Activated B cell treated with CpG ODN at 0.5 μM for 24 hours (primary cell): ENCODE measurements around the gene NCAM2. TPM values are rescaled to one million over a fixed set of nuclear protein-coding genes. Genes with fewer than 3 reads are reported as not detected.
"Not testable (repeated sequence)": the region's sequence is repeated elsewhere in the genome, so short reads cannot be mapped to it uniquely, and the experiment has no call there.

Experiments
- ATAC-seq: fragments of 200-7000 bp; cut with Tn5 transposase; one replicate; pipeline ENCODE4 v1.10.0; 2021; ENCODE audit warnings: low read depth, mild to moderate bottlenecking, moderate library complexity
- CTCF ChIA-PET: fragments of 350-600 bp; sonication (Branson Sonifier 250); formaldehyde crosslinking; loops from one replicate; lab custom pipeline; 2021; ENCODE audit warnings: antibody characterized with exemption; lab: Charles Lee
- POLR2A ChIA-PET: fragments of 350-600 bp; sonication (Branson Sonifier 250); formaldehyde crosslinking; loops from one replicate; lab custom pipeline; 2021; ENCODE audit warnings: antibody characterized with exemption; lab: Charles Lee
- DNase-seq: peaks from one replicate; pipeline ENCODE4 v3.0.0; 2022
- H3K27ac Mint-ChIP-seq: one replicate; pipeline ENCODE4 v1.8.0; 2020; ENCODE audit warnings: mixed read lengths
- H3K27me3 Mint-ChIP-seq: one replicate; pipeline ENCODE4 v1.8.0; 2021; ENCODE audit warnings: mixed read lengths
- H3K36me3 Mint-ChIP-seq: one replicate; pipeline ENCODE4 v1.8.0; 2021; ENCODE audit warnings: low read depth, mixed read lengths
- H3K4me1 Mint-ChIP-seq: one replicate; pipeline ENCODE4 v1.8.0; 2021; ENCODE audit warnings: mixed read lengths
- H3K4me3 Mint-ChIP-seq: one replicate; pipeline ENCODE4 v1.8.0; 2020; ENCODE audit warnings: mild to moderate bottlenecking, mixed read lengths
- H3K9me3 Mint-ChIP-seq: one replicate; pipeline ENCODE4 v1.8.0; 2020; ENCODE audit warnings: mixed read lengths
- intact Hi-C: fragments of 100-400 bp; cut with micrococcal nuclease; formaldehyde crosslinking; loops from one replicate; pipeline ENCODE4 v1.15.1; 2024
- total RNA-seq: library from RNA; stranded (reverse); gene quantifications from 2 replicates; pipeline ENCODE4 v1.2.3, GENCODE V29; 2022
- TF ChIP-seq, protein P1 (sequence below): fragments of 200-600 bp; IDR thresholded peaks from one replicate; pipeline ENCODE4 v1.8.0; 2022; ENCODE audit warnings: antibody characterized with exemption, mild to moderate bottlenecking

The NCAM2 gene
- total RNA-seq, 1 donor from 2014 or later, result not detected

DNA sequence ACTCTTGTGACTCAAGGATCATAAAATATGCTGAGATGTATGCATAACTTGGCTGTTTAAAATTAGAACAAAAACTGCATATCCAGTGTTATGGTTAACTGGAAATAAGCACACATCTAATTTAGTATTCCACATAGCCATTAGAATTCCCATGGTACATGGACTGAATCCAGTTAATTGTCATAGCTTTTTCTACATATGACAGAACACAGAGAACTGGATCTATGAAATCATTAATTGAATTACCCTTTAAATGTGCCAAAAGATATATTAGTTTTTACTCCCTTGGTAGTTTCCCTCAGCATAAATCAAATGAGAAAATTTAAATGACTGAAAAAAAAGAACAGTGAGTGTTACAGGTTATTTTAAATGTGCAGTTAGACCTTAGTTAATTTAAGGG, 395.9 kb downstream of the NCAM2 start:
- Mint-ChIP-seq H3K27ac (no peak overlapping the region), H3K4me3 (no peak overlapping the region), H3K36me3 (no peaks in the 10 kb centered on the region), H3K4me1 (no peaks in the 10 kb centered on the region), H3K9me3 (peaks cover 18% of the 10 kb centered on the region), H3K27me3 (no peaks in the 10 kb centered on the region)
- DNase-seq (no peak), ATAC-seq (no peak)
- intact Hi-C loops, result no loop called here
- ChIA-PET POLR2A (no interaction called here), CTCF (no interaction called here)
- TF ChIP-seq, protein P1, sequence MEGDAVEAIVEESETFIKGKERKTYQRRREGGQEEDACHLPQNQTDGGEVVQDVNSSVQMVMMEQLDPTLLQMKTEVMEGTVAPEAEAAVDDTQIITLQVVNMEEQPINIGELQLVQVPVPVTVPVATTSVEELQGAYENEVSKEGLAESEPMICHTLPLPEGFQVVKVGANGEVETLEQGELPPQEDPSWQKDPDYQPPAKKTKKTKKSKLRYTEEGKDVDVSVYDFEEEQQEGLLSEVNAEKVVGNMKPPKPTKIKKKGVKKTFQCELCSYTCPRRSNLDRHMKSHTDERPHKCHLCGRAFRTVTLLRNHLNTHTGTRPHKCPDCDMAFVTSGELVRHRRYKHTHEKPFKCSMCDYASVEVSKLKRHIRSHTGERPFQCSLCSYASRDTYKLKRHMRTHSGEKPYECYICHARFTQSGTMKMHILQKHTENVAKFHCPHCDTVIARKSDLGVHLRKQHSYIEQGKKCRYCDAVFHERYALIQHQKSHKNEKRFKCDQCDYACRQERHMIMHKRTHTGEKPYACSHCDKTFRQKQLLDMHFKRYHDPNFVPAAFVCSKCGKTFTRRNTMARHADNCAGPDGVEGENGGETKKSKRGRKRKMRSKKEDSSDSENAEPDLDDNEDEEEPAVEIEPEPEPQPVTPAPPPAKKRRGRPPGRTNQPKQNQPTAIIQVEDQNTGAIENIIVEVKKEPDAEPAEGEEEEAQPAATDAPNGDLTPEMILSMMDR, result no peak

DNA sequence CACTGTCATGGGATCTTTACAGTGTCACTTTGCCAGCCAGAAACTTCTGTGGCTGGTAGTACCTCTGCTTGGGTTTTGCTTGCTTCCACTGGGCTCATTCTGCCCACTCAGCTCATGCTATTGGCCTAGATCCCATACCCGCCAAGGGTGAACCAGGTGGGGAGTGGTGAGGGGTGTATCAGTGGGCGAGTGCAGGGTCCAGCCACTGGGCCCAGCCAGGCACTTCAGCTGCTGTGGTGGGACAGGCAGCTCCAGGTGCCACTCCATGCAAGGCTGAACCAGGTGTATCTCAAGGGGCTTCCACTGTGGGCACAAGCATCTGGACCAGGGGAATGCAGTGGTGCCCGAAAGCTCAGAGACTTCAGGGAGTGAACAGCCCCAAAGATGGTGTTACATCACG, 398.2 kb downstream of the NCAM2 start:
- no peaks in the 10 kb centered on the region for H3K4me1 Mint-ChIP-seq
- POLR2A ChIA-PET, result no interaction called here
- CTCF ChIA-PET, result no interaction called here
- DNase-seq (no peak), ATAC-seq (no peak)
- no peaks in the 10 kb centered on the region for H3K36me3 Mint-ChIP-seq
- TF ChIP-seq, protein P1, result no peak
- peaks cover 16% of the 10 kb centered on the region for H3K9me3 Mint-ChIP-seq
- intact Hi-C loops, result no loop called here
- H3K27me3 Mint-ChIP-seq, result no peaks in the 10 kb centered on the region
- H3K4me3 Mint-ChIP-seq, result no peak overlapping the region
- no peak overlapping the region for H3K27ac Mint-ChIP-seq

DNA sequence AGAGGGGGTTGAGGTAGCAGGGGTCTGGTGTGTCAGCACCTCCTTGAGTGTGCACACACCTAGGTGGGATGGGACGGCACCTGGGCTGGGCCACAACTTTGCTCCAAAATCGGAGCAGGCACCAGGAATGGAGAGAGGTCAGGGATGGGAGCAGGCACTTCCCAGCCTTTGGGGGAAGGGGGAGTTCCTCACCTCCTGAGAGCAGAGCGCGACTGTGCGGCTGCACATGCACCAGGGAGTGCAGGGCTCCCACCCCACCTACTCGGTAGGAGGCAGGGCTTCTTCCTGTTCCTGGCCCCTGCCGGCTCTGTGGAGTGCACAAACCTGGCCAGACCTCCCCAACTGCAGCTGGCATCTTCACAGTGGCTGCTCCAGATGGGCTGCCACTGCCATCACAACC, 399.3 kb downstream of the NCAM2 start:
- no peaks in the 10 kb centered on the region for H3K27me3 Mint-ChIP-seq
- intact Hi-C loops, result no loop called here
- no peak for ATAC-seq
- DNase-seq, result no peak
- no peak overlapping the region for H3K27ac Mint-ChIP-seq
- H3K9me3 Mint-ChIP-seq, result peaks cover 17% of the 10 kb centered on the region
- H3K4me3 Mint-ChIP-seq, result no peak overlapping the region
- TF ChIP-seq, protein P1, result no peak
- POLR2A ChIA-PET, result no interaction called here
- CTCF ChIA-PET, result no interaction called here
- H3K36me3 Mint-ChIP-seq, result no peaks in the 10 kb centered on the region
- no peaks in the 10 kb centered on the region for H3K4me1 Mint-ChIP-seq

DNA sequence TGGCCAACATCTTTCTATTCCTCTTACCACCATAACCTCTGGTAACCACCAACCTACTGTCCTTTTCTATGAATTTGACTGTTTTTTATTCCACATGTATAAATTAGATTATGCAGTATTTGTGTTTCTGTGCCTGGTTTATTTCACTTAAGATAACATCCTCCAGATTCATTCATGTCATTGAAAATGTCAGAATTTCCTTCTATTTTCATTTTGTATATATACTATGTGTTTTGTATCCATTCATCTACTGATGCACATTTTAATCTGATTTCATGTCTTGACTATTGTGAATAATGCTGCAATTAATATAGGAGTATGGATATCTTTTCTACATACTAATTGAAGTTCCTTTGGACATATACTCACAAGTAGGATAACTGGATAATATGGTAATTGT, 403.2 kb downstream of the NCAM2 start:
- Mint-ChIP-seq H3K27me3 (no peaks in the 10 kb centered on the region), H3K36me3 (no peaks in the 10 kb centered on the region), H3K4me1 (no peaks in the 10 kb centered on the region), H3K9me3 (peaks cover 14% of the 10 kb centered on the region), H3K27ac (no peak overlapping the region), H3K4me3 (no peak overlapping the region)
- ATAC-seq, result no peak
- no peak for DNase-seq
- POLR2A ChIA-PET, result no interaction called here
- CTCF ChIA-PET, result no interaction called here
- intact Hi-C loops, result no loop called here
- TF ChIP-seq, protein P1, result no peak

DNA sequence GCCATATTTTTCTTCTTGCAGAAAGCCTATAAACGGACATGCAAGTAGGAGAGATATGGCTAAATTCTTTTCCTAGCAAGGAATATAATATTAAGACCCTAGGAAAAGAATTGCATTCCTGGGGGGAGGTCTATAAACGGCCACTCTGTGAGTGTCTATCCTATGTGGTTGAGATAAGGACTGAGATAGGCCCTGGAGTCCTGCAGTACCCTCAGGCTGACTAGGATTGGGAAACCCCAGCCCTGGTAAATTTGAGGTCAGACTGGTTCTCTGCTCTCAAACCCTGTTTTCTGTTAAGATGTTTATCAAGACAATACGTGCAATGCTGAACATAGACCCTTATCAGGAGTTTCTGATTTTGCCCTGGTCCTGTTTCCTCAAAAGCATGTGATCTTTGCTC, 404.0 kb downstream of the NCAM2 start:
- H3K4me1 Mint-ChIP-seq, H3K36me3 Mint-ChIP-seq: not testable (repeated sequence)

DNA sequence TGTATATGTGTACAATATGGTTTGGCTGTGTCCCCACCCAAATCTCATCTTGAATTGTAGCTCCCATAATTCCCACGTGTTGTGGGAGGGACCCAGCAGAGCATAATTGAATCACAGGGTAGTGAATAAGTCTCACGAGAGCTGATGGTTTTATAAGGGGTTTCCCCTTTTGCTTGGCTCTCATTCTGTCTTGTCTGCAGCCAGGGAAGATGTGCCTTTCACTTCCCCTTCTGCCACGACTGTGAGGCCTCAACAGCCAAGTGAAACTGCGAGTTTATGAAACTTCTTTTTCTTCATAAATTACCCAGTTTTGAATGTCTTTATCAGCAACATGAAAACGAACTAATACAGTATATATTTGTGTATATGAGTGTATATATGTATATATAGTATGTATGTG, 406.1 kb downstream of the NCAM2 start:
- H3K27me3 Mint-ChIP-seq, H3K27ac Mint-ChIP-seq, POLR2A ChIA-PET, DNase-seq, intact Hi-C loops, H3K36me3 Mint-ChIP-seq, ATAC-seq, H3K4me1 Mint-ChIP-seq, CTCF ChIA-PET, H3K4me3 Mint-ChIP-seq: not testable (repeated sequence)
- peaks cover 11% of the 10 kb centered on the region for H3K9me3 Mint-ChIP-seq

More for the DNA sequence above, 404.0 kb downstream of the NCAM2 start:
- POLR2A ChIA-PET, H3K27me3 Mint-ChIP-seq, H3K27ac Mint-ChIP-seq, intact Hi-C loops, CTCF ChIA-PET, DNase-seq, ATAC-seq, H3K4me3 Mint-ChIP-seq: not testable (repeated sequence)
- H3K9me3 Mint-ChIP-seq, result peaks cover 11% of the 10 kb centered on the region
